Neural crest cell (in vitro differentiated cells): ENCODE measurements around the gene MPP4. TPM values are rescaled to one million over a fixed set of nuclear protein-coding genes. Genes with fewer than 3 reads are reported as not detected.

Experiments used
- DNase-seq: peaks from one replicate; pipeline ENCODE4 v3.0.0; 2021; ENCODE audit warnings: low read depth, mixed read lengths, low spot score
- H3K27ac Mint-ChIP-seq: one replicate; pipeline ENCODE4 v1.8.0; 2021; ENCODE audit warnings: mild to moderate bottlenecking, mixed read lengths; ENCODE audit not compliant: unreplicated experiment
- H3K27me3 Mint-ChIP-seq: 2 replicates; pipeline ENCODE4 v1.8.0; 2021; ENCODE audit warnings: low read depth, mild to moderate bottlenecking, mixed read lengths
- H3K36me3 Mint-ChIP-seq: 2 replicates; pipeline ENCODE4 v1.8.0; 2021; ENCODE audit warnings: low read depth, mild to moderate bottlenecking, mixed read lengths
- H3K4me1 Mint-ChIP-seq: 2 replicates; pipeline ENCODE4 v1.8.0; 2021; ENCODE audit warnings: mixed read lengths
- H3K4me3 Mint-ChIP-seq: one replicate; pipeline ENCODE4 v1.8.0; 2021; ENCODE audit warnings: mild to moderate bottlenecking, mixed read lengths
- H3K9me3 Mint-ChIP-seq: 2 replicates; pipeline ENCODE4 v1.8.0; 2021; ENCODE audit warnings: mixed read lengths
- total RNA-seq: library from RNA; stranded (reverse); gene quantifications from 2 replicates; pipeline ENCODE4 v1.2.1, GENCODE V29; 2021
- TF ChIP-seq, protein P1 (sequence below): fragments of 200-600 bp; sonication (generic); conservative IDR thresholded peaks from 2 replicates; pipeline ENCODE4 v1.5.0; 2021; ENCODE audit warnings: antibody characterized with exemption, mild to moderate bottlenecking

Gene MPP4
- total RNA-seq, 1 donor from 2014 or later = 0.19 TPM

DNA sequence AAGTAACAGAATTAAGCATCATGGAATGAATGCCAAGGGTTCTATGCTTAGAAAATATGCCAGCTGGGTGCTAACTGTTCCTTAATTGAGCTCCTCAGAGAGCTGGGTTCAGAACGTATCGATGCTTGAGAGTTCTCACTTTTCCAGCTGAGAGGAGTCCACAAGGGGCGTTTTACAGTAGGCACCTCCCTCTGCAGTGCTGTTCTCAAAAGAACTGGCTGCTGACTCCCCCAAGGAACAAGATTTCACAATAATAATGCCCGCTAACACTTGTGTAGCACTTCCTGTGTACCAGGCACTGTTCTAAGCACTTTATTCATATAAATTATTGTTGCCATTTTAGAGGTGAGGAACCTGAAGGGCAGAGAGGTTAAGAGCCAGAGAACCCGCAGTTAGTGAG is 37.1 kb downstream of the MPP4 start:
- DNase-seq = no peak
- Mint-ChIP-seq H3K36me3 (no peaks in the 10 kb centered on the region), H3K27ac (no peak overlapping the region), H3K27me3 (no peaks in the 10 kb centered on the region), H3K9me3 (no peaks in the 10 kb centered on the region), H3K4me1 (no peaks in the 10 kb centered on the region), H3K4me3 (no peak overlapping the region)
- TF ChIP-seq, protein P1, sequence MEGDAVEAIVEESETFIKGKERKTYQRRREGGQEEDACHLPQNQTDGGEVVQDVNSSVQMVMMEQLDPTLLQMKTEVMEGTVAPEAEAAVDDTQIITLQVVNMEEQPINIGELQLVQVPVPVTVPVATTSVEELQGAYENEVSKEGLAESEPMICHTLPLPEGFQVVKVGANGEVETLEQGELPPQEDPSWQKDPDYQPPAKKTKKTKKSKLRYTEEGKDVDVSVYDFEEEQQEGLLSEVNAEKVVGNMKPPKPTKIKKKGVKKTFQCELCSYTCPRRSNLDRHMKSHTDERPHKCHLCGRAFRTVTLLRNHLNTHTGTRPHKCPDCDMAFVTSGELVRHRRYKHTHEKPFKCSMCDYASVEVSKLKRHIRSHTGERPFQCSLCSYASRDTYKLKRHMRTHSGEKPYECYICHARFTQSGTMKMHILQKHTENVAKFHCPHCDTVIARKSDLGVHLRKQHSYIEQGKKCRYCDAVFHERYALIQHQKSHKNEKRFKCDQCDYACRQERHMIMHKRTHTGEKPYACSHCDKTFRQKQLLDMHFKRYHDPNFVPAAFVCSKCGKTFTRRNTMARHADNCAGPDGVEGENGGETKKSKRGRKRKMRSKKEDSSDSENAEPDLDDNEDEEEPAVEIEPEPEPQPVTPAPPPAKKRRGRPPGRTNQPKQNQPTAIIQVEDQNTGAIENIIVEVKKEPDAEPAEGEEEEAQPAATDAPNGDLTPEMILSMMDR = no peak

DNA sequence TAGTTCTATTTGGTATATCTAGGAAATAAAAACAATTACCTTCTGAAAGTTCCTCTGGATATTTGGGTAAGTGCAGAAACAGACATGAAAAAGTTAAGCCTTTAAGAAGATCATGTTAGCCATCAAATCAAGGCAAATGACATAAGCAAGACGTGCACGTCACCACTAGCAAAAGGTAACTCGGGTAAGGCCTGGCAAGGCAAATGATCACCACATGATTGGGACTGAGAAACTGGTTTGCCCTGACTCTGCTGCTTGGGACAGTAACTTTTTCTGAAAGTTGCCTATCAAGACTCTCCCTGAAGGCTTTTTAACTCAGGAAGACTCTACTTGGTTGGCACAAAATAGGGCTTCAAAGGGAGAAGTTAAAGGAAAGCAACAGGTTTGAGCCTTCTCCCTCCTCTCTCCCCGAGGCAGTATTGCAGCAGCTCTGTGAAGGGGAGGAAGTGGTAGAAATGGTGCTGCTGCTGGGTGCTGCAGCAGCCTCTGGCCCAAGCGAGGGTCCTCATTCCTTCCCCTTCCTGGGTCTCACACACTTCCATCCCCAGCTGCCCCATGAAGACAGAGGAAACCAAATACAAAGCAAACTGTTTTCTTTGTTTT is 38.0 kb downstream of the MPP4 start:
- Mint-ChIP-seq H3K4me1 (no peaks in the 10 kb centered on the region), H3K9me3 (no peaks in the 10 kb centered on the region), H3K36me3 (no peaks in the 10 kb centered on the region), H3K4me3 (no peak overlapping the region), H3K27ac (no peak overlapping the region), H3K27me3 (no peaks in the 10 kb centered on the region)
- DNase-seq = no peak
- TF ChIP-seq, protein P1 = no peak

DNA sequence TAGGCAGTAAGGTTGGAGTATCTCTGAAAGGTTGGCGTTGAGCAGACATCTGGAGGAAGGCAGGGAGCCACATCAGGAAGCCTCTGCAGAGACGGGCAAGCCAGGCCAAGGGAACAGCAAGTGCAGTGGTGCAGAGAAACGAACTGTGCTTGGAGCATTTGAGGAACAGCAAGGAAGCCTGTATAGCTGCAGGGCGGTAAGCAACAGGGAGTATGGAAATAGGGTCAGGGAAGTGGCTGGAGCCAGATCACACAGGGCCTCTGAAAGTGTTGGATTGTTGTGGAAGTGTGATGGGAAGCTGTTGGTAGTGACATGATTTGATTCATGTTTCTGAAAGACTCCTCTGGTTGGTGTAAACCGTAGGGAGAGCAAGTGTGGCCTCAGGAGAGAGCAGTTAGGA is 41.7 kb downstream of the MPP4 start:
- Mint-ChIP-seq H3K27ac (peak overlapping the region; percentile 44), H3K36me3 (no peaks in the 10 kb centered on the region), H3K27me3 (no peaks in the 10 kb centered on the region), H3K9me3 (no peaks in the 10 kb centered on the region), H3K4me1 (no peaks in the 10 kb centered on the region), H3K4me3 (no peak overlapping the region)
- DNase-seq = no peak
- TF ChIP-seq, protein P1 = no peak

DNA sequence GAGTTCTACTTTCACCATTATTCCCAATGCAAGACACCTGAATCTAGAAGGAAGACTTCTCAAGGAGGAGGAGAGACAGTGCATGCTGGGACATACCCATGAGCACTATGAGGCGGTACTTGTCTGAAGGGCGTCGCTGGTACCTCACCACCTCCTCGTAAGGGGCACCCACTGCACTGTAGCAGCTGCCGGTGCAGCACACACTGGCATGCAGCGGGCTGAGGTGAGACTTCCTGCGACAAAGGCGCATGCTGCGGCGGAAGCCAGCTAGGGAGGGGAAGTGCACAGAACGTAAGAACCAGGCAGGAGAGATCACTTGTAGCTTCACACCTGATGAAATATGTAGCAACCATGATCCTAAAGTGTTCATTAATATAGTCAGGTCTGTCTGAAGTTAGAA is 42.3 kb downstream of the MPP4 start:
- Mint-ChIP-seq H3K4me1 (no peaks in the 10 kb centered on the region), H3K27ac (no peak overlapping the region), H3K27me3 (no peaks in the 10 kb centered on the region), H3K9me3 (no peaks in the 10 kb centered on the region), H3K36me3 (no peaks in the 10 kb centered on the region), H3K4me3 (no peak overlapping the region)
- TF ChIP-seq, protein P1 = no peak
- no peak for DNase-seq

DNA sequence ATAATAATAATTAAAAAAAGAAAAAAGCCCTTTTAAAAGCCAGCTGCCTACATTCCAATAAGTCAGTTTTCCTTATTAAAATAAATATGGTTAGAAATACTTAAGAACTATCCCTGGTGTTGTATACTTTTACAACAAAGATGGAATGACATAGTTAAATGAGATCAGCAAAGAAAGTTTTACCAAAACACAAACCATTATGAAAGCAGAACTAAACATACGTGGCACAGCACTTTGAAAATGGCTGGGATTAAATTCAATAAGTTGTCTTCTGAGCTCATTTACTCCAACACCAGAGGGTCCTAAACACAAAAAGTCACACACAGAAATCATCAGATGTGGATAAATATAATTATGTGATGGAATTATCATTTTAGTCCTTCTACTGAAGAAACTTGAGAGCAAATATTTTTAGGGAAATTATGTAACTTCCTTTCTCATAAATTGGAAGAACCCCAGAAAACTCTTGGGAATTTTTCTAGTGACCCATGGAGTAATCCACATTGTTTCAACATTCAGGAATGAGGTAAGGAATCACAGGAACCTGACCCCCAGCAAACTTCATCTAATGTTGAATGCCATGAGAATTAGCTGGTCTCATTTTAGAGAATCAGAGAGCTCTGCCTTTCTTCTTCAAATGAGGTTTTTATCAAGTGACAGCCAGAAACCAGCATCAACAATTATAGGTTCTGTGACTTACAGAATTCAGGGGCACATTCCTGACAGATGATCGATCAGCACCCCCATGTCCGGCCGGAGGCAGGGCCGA is 43.6 kb downstream of the MPP4 start:
- H3K36me3 Mint-ChIP-seq = no peaks in the 10 kb centered on the region
- no peak for DNase-seq
- TF ChIP-seq, protein P1 = no peak
- no peaks in the 10 kb centered on the region for H3K27me3 Mint-ChIP-seq
- no peak overlapping the region for H3K27ac Mint-ChIP-seq
- H3K4me1 Mint-ChIP-seq = no peaks in the 10 kb centered on the region
- no peak overlapping the region for H3K4me3 Mint-ChIP-seq
- H3K9me3 Mint-ChIP-seq = no peaks in the 10 kb centered on the region
